DND-41 (cell line): ENCODE results near the gene KRT78.

Source experiments
- CTCF ChIP-seq: IDR thresholded peaks from 2 replicates; pipeline ENCODE4 v1.5.1; 2012; ENCODE audit warnings: borderline replicate concordance, low read length, moderate library complexity, mild to moderate bottlenecking; ENCODE audit not compliant: poor library complexity, severe bottlenecking; ENCODE audit errors: extremely low read depth
- EZH2 ChIP-seq: IDR thresholded peaks from 3 replicates; pipeline ENCODE4 v1.6.1; 2012; ENCODE audit warnings: borderline replicate concordance, low read depth, mild to moderate bottlenecking, moderate library complexity, low read length, inconsistent platforms; ENCODE audit not compliant: severe bottlenecking

GRCh38 chr12:52824741-52825410 lies 23.9 kb downstream of the KRT78 start:
- TF ChIP-seq CTCF = no peak
- TF ChIP-seq EZH2 = no peak
